OCI-LY3 (cell line): Measurements from ENCODE around the gene RABAC1.

Source experiments
- EZH2phosphoT487 ChIP-seq: fragments of 200-600 bp; shearing (Covaris generic); IDR thresholded peaks from 2 replicates; pipeline ENCODE4 v1.6.1; 2018; ENCODE audit warnings: antibody characterized with exemption, mixed run types, low read depth
- TF ChIP-seq, protein P1 (sequence below): fragments of 200-600, 300-600 bp; sonication (generic); IDR thresholded peaks from 2 replicates; pipeline ENCODE4 v1.5.1; 2014; ENCODE audit warnings: antibody characterized with exemption, low read length, low read depth

DNA sequence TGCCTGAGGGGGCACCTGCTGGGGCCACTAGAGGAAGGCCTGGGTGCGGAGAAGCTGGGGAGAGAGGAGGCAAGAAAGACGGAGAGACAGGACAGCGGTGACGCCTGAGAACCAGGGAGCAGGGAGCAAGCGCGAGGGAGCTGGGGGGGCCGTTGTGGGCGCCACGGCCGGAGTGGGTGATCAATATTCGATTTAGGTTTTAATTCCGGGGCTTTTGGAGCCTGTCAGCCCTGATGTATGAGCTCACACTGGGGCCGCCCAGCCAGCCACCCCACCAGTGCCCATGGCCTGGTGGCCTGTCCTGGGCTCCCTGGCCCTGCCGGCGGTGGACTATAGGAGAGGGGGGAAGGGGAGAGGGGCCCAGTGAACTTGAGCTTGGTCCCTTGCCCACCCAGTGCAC is 22.2 kb downstream of the RABAC1 start:
- TF ChIP-seq, protein P1, sequence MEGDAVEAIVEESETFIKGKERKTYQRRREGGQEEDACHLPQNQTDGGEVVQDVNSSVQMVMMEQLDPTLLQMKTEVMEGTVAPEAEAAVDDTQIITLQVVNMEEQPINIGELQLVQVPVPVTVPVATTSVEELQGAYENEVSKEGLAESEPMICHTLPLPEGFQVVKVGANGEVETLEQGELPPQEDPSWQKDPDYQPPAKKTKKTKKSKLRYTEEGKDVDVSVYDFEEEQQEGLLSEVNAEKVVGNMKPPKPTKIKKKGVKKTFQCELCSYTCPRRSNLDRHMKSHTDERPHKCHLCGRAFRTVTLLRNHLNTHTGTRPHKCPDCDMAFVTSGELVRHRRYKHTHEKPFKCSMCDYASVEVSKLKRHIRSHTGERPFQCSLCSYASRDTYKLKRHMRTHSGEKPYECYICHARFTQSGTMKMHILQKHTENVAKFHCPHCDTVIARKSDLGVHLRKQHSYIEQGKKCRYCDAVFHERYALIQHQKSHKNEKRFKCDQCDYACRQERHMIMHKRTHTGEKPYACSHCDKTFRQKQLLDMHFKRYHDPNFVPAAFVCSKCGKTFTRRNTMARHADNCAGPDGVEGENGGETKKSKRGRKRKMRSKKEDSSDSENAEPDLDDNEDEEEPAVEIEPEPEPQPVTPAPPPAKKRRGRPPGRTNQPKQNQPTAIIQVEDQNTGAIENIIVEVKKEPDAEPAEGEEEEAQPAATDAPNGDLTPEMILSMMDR = no peak
- no peak for TF ChIP-seq EZH2phosphoT487
